Tibial nerve (tissue), 4 donors: ENCODE results near the gene BAD.

Source experiments
- EP300 ChIP-seq, 2 donors: sonication (generic); formaldehyde crosslinking; IDR thresholded peaks; one replicate each; pipeline ENCODE4 v1.6.1; 2017; ENCODE audit warnings: antibody characterized with exemption in 2 of 2, mild to moderate bottlenecking in 1 of 2
- POLR2A ChIP-seq, 2 donors: fragments of 450-650 bp; IDR thresholded peaks; one replicate each; pipeline ENCODE4 v1.6.1; 2017; ENCODE audit warnings: antibody characterized with exemption in 2 of 2, mild to moderate bottlenecking in 2 of 2, moderate library complexity in 2 of 2
- TF ChIP-seq, protein P1 (sequence below), 5 experiments: fragments of 200-600 bp in 3 of 5; fragments of 450-650 bp in 2 of 5; sonication (generic) in 3 of 5; IDR thresholded peaks; one replicate each; pipeline ENCODE4 v1.5.1; 2016 to 2019; ENCODE audit warnings: antibody characterized with exemption in 5 of 5, mild to moderate bottlenecking in 3 of 5, moderate library complexity in 2 of 5

DNA sequence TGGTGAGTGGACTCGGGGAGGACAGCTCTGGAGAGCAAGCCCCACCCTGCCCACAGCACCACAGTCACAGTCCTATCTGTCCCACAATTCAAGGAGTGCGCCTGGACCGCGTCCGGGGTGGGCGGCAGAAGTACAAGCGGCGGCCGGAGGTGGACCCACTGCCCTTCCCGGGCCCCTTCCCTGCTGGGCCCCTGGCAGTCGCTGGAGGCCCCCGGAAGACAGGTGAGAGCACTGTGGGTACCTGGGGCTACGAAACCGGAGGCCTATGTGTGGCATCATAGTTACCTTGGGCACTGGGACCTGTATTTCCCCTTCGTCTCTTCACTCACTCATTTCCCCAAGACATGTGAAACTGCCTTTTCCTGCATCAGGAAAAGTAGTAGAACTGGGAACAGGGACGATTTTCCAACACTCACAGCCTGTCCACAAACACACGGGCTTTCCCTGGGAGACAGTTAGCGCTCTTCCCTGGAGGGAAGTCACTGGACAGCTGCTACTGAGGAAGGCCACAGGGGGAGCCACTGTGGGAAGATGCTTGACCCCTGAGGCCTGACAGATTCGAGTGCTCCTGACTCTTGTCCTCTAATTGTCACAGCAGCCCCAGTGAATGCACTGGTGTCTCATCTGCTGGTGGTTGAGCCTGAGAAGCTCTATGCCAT lies 29.8 kb upstream of the BAD start:
- no peak for TF ChIP-seq POLR2A (IDR thresholded peaks at IDR 0.05)
- TF ChIP-seq, protein P1, sequence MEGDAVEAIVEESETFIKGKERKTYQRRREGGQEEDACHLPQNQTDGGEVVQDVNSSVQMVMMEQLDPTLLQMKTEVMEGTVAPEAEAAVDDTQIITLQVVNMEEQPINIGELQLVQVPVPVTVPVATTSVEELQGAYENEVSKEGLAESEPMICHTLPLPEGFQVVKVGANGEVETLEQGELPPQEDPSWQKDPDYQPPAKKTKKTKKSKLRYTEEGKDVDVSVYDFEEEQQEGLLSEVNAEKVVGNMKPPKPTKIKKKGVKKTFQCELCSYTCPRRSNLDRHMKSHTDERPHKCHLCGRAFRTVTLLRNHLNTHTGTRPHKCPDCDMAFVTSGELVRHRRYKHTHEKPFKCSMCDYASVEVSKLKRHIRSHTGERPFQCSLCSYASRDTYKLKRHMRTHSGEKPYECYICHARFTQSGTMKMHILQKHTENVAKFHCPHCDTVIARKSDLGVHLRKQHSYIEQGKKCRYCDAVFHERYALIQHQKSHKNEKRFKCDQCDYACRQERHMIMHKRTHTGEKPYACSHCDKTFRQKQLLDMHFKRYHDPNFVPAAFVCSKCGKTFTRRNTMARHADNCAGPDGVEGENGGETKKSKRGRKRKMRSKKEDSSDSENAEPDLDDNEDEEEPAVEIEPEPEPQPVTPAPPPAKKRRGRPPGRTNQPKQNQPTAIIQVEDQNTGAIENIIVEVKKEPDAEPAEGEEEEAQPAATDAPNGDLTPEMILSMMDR (IDR thresholded peaks at IDR 0.05): no peak
- no peak for TF ChIP-seq EP300 (IDR thresholded peaks at IDR 0.05)
